ENCODE results near the gene TOM1L2.

GRCh38 chr17:17795296-17795695, 176.9 kb downstream of the TOM1L2 start:
- no peak for TF ChIP-seq CTCF (conservative IDR thresholded peaks at IDR 0.05; ENCODE audit: low read depth, low read length)
- no peak for TF ChIP-seq RAD21 (IDR thresholded peaks at IDR 0.05; ENCODE audit: low read length)
- TF ChIP-seq CEBPB (IDR thresholded peaks at IDR 0.05; ENCODE audit: low read depth, low read length), result no peak
- no peak for TF ChIP-seq POLR2A (IDR thresholded peaks at IDR 0.05; ENCODE audit: low read depth, low read length)
- no peak for TF ChIP-seq RCOR1 (IDR thresholded peaks at IDR 0.05; ENCODE audit: insufficient replicate concordance, low read length)

All from IMR-90 (cell line).